Uterus (tissue), 4 donors: ENCODE results near the gene DLG5. TPM values are rescaled to one million over a fixed set of nuclear protein-coding genes. Genes with fewer than 3 reads are reported as not detected.

Source experiments
- DNase-seq, 2 donors: peaks; one replicate each; pipeline ENCODE4 v3.0.0-alpha.2; 2019 to 2020
- H3K27ac ChIP-seq, 2 donors: fragments of 200-600 bp; sonication (generic); 1 replicate in 1 of 2; 2 replicates in 1 of 2; pipeline ENCODE4 v1.5.1; 2016 to 2018
- H3K27me3 ChIP-seq, 2 donors: fragments of 200-600 bp; sonication (generic); one replicate each; pipeline ENCODE4 v1.5.1; 2018 to 2019; ENCODE audit warnings: control low read depth in 1 of 2
- H3K36me3 ChIP-seq, 2 donors: fragments of 200-600 bp; sonication (generic); one replicate each; pipeline ENCODE4 v1.5.1; 2019; ENCODE audit warnings: control low read depth in 1 of 2
- H3K4me1 ChIP-seq, 2 donors: fragments of 200-600 bp; sonication (generic); one replicate each; pipeline ENCODE4 v1.5.1; 2018 to 2019; ENCODE audit warnings: control low read depth in 1 of 2
- H3K4me3 ChIP-seq, 2 donors: fragments of 200-600 bp; sonication (generic); 1 replicate in 1 of 2; 2 replicates in 1 of 2; pipeline ENCODE4 v1.5.1; 2018 to 2019; ENCODE audit warnings: mild to moderate bottlenecking in 1 of 2
- H3K9me3 ChIP-seq, 2 donors: fragments of 200-600 bp; sonication (generic); one replicate each; pipeline ENCODE4 v1.5.1; 2019; ENCODE audit warnings: control low read depth in 1 of 2
- CTCF ChIP-seq, 4 experiments: fragments of 200-600 bp in 2 of 4; fragments of 450-650 bp in 2 of 4; sonication (generic) in 2 of 4; IDR thresholded peaks; one replicate each; pipeline ENCODE4 v1.5.1; 2016 to 2019; ENCODE audit warnings: antibody characterized with exemption in 4 of 4, mild to moderate bottlenecking in 2 of 4, moderate library complexity in 1 of 4
- POLR2A ChIP-seq, 2 donors: fragments of 450-650 bp; IDR thresholded peaks; one replicate each; pipeline ENCODE4 v1.6.1; 2016; ENCODE audit warnings: antibody characterized with exemption in 2 of 2, mild to moderate bottlenecking in 1 of 2, moderate library complexity in 1 of 2
- intact Hi-C: fragments of 100-400 bp; cut with DNase I; formaldehyde crosslinking; loops from one replicate; pipeline ENCODE4 v1.15.1; 2023; ENCODE audit warnings: low total_unique reads
- total RNA-seq, 4 donors: library from RNA; depleted of rRNA in 3 of 4; stranded (reverse); fragments of >200 nt in 3 of 4; gene quantifications; one replicate each; pipeline versions ENCODE4 v1.1.0 to v1.2.4, GENCODE V29; 2014 to 2023
- donor health status: DM: yes; HTN: yes; CAD: no.

DLG5 gene
- total RNA-seq, 4 donors from 2014 or later: 27.1 to 72.6 (median 46.5) TPM

GRCh38 chr10:77892761-77893160 is 33.8 kb downstream of the DLG5 start:
- Histone ChIP-seq H3K4me1 (peaks cover 0 to 8% of the 10 kb centered on the region in 2 donors), H3K27me3 (no peaks in the 10 kb centered on the region), H3K4me3 (no peak overlapping the region), H3K27ac (peak overlapping the region in 1 of 2 donors; percentile 6), H3K36me3 (no peaks in the 10 kb centered on the region), H3K9me3 (no peaks in the 10 kb centered on the region)
- no peak for DNase-seq
- intact Hi-C loops: no loop called here
- TF ChIP-seq CTCF (IDR thresholded peaks at IDR 0.05): no peak
- TF ChIP-seq POLR2A (IDR thresholded peaks at IDR 0.05): no peak

- H3K36me3 ChIP-seq: no peaks in the 10 kb centered on the region
- H3K9me3 ChIP-seq: no peaks in the 10 kb centered on the region
- no peak overlapping the region for H3K4me3 ChIP-seq
- H3K27me3 ChIP-seq: no peaks in the 10 kb centered on the region
- H3K4me1 ChIP-seq: peaks cover 0 to 14% of the 10 kb centered on the region in 2 donors
- no peak for TF ChIP-seq CTCF (IDR thresholded peaks at IDR 0.05)
- TF ChIP-seq POLR2A (IDR thresholded peaks at IDR 0.05): no peak
- intact Hi-C loops: no loop called here
- H3K27ac ChIP-seq: peak overlapping the region in 1 of 2 donors; percentile 6
- no peak for DNase-seq
These were observed 34.4 kb downstream of the DLG5 start for GRCh38 chr10:77892021-77892739.

- Histone ChIP-seq H3K4me3 (no peak overlapping the region), H3K27me3 (no peaks in the 10 kb centered on the region), H3K27ac (peak overlapping the region in 1 of 2 donors; percentile 53), H3K9me3 (no peaks in the 10 kb centered on the region), H3K36me3 (no peaks in the 10 kb centered on the region), H3K4me1 (peaks cover 5 to 16% of the 10 kb centered on the region in 2 donors)
- no peak for DNase-seq
- no peak for TF ChIP-seq CTCF (IDR thresholded peaks at IDR 0.05)
- TF ChIP-seq POLR2A (IDR thresholded peaks at IDR 0.05): no peak
- intact Hi-C loops: no loop called here
These were observed 36.5 kb downstream of the DLG5 start for GRCh38 chr10:77890097-77890496.

GRCh38 chr10:77889277-77889903 is 37.2 kb downstream of the DLG5 start:
- DNase-seq: no peak
- TF ChIP-seq CTCF (IDR thresholded peaks at IDR 0.05) (no peak), POLR2A (IDR thresholded peaks at IDR 0.05) (no peak)

GRCh38 chr10:77888356-77888703 is 38.2 kb downstream of the DLG5 start:
- no peak for DNase-seq
- Histone ChIP-seq H3K27ac (peak overlapping the region; percentile 53 to 80), H3K4me1 (peaks cover 5 to 12% of the 10 kb centered on the region in 2 donors), H3K4me3 (peak overlapping the region in 1 of 2 donors; percentile 22), H3K36me3 (no peaks in the 10 kb centered on the region), H3K27me3 (no peaks in the 10 kb centered on the region), H3K9me3 (no peaks in the 10 kb centered on the region)
- intact Hi-C loops: no loop called here
- TF ChIP-seq CTCF (IDR thresholded peaks at IDR 0.05): no peak
- TF ChIP-seq POLR2A (IDR thresholded peaks at IDR 0.05): no peak

More at GRCh38 chr10:77889277-77889903, 37.2 kb downstream of the DLG5 start:
- no peaks in the 10 kb centered on the region for H3K9me3 ChIP-seq
- intact Hi-C loops: no loop called here
- H3K4me1 ChIP-seq: peaks cover 5 to 12% of the 10 kb centered on the region in 2 donors
- no peaks in the 10 kb centered on the region for H3K27me3 ChIP-seq
- no peaks in the 10 kb centered on the region for H3K36me3 ChIP-seq
- no peak overlapping the region for H3K4me3 ChIP-seq
- peak overlapping the region; percentile 53 to 80 for H3K27ac ChIP-seq
